Measurements from ENCODE around the gene BMX.

GRCh38 chrX:15600745-15601144 is 100.1 kb downstream of the BMX start, which contains the start of gene ACE2:
- TF ChIP-seq ZFX (IDR thresholded peaks at IDR 0.05; ENCODE audit: borderline replicate concordance) (no peak), CTCF (IDR thresholded peaks at IDR 0.05) (no peak)
